Urinary bladder (tissue), 4 donors: ENCODE results near the gene KLHL11. TPM values are rescaled to one million over a fixed set of nuclear protein-coding genes. Genes with fewer than 3 reads are reported as not detected.
A peak's percentile ranks its signal among the peaks of the same experiment; 100 is the strongest.

ENCODE experiments used
- DNase-seq: peaks from one replicate; pipeline ENCODE4 v3.0.0-alpha.2; 2015; ENCODE audit errors: extremely low spot score
- H3K27ac ChIP-seq: one replicate; pipeline ENCODE4 v1.5.1; 2013; ENCODE audit warnings: low read depth, mild to moderate bottlenecking, moderate library complexity
- H3K36me3 ChIP-seq: one replicate; pipeline ENCODE4 v1.6.1; 2013; ENCODE audit warnings: mild to moderate bottlenecking, moderate library complexity; ENCODE audit not compliant: insufficient read depth
- H3K4me1 ChIP-seq: one replicate; pipeline ENCODE4 v1.6.1; 2013; ENCODE audit warnings: mild to moderate bottlenecking, moderate library complexity; ENCODE audit not compliant: insufficient read depth
- H3K4me3 ChIP-seq: one replicate; pipeline ENCODE4 v1.5.1; 2013; ENCODE audit warnings: low read depth, low read length
- WGBS: extraction: QIAGEN DNeasy Blood & Tissue Kit; methylation state at CpG from one replicate; pipeline ENCODE4 v1.1.7; 2013; 5-methylcytosine and 5-hydroxymethylcytosine counted together
- polyA plus RNA-seq: library from polyadenylated mRNA; stranded (reverse); fragments of 200-250 nt; gene quantifications from one replicate; pipeline ENCODE4 v1.2.3, GENCODE V29; 2013
- small RNA-seq: library from RNA; depleted of rRNA; stranded (forward); fragments of <200 nt; gene quantifications from one replicate; pipeline ENCODE3, GENCODE V24; 2014
- total RNA-seq: library from RNA; depleted of rRNA; stranded (reverse); fragments of >200 nt; gene quantifications from one replicate; pipeline ENCODE4 v1.2.3, GENCODE V29; 2014
- donor health status: healthy with polysubstance abuse.
- donor health status: healthy.

The KLHL11 gene
- total and polyA plus RNA-seq, 2 donors, result 3.8 to 35.0 TPM

- Histone ChIP-seq H3K36me3 (no peaks in the 10 kb centered on the region), H3K4me1 (no peaks in the 10 kb centered on the region), H3K4me3 (no peak overlapping the region), H3K27ac (no peak overlapping the region)
- DNase-seq, result no peak
- WGBS, result 93% methylated on average over 23 of the region's 23 CpGs
Measured at GRCh38 chr17:41816637-41817320, 48.4 kb downstream of the KLHL11 start.

GRCh38 chr17:41814195-41814594, 51.0 kb downstream of the KLHL11 start:
- 25% methylated on average over 1 of the region's 1 CpG for WGBS
- Histone ChIP-seq H3K4me3 (no peak overlapping the region), H3K4me1 (no peaks in the 10 kb centered on the region), H3K36me3 (no peaks in the 10 kb centered on the region), H3K27ac (no peak overlapping the region)
- no peak for DNase-seq

GRCh38 chr17:41813699-41814124, 51.5 kb downstream of the KLHL11 start:
- Histone ChIP-seq H3K27ac (no peak overlapping the region), H3K4me1 (no peaks in the 10 kb centered on the region), H3K36me3 (no peaks in the 10 kb centered on the region), H3K4me3 (peak overlapping the region; percentile 83)
- DNase-seq, result no peak
- WGBS, result 48% methylated on average over 9 of the region's 9 CpGs

- Histone ChIP-seq H3K27ac (peak overlapping the region; percentile 51), H3K36me3 (no peaks in the 10 kb centered on the region), H3K4me3 (peak overlapping the region; percentile 83), H3K4me1 (no peaks in the 10 kb centered on the region)
- whole genome bisulfite sequencing, result 20% methylated on average over 12 of the region's 12 CpGs
- no peak for DNase-seq
Measured at GRCh38 chr17:41813152-41813680, 52.0 kb downstream of the KLHL11 start.

GRCh38 chr17:41812381-41813151, 52.7 kb downstream of the KLHL11 start, which contains the start of gene FKBP10:
Gene FKBP10 (plus strand): TSS chr17:41813004. CDS start chr17:41813035, 31 bp downstream.
- peak; percentile 77 for DNase-seq
- 2% methylated on average over 34 of the region's 35 CpGs for WGBS
- Histone ChIP-seq H3K4me3 (peak within 1 kb of the TSS; percentile 83), H3K36me3 (no peaks in the 10 kb centered on the region), H3K4me1 (no peaks in the 10 kb centered on the region), H3K27ac (peak within 1 kb of the TSS; percentile 51)

- Histone ChIP-seq H3K4me1 (no peaks in the 10 kb centered on the region), H3K36me3 (no peaks in the 10 kb centered on the region), H3K27ac (peak within 1 kb of the TSS; percentile 55), H3K4me3 (peak within 1 kb of the TSS; percentile 83)
- DNase-seq, result no peak
- under 1% methylated on average over 96 of the region's 96 CpGs for WGBS
Measured at GRCh38 chr17:41811549-41812380, 53.5 kb downstream of the KLHL11 start, which contains the start of gene P3H4. Gene P3H4 (minus strand): TSS chr17:41811949. CDS start chr17:41811915, 34 bp downstream.

- H3K36me3 ChIP-seq, result no peaks in the 10 kb centered on the region
- 18% methylated on average over 58 of the region's 58 CpGs for WGBS
- H3K4me1 ChIP-seq, result no peaks in the 10 kb centered on the region
- peak overlapping the region; percentile 83 for H3K4me3 ChIP-seq
- DNase-seq, result no peak
- H3K27ac ChIP-seq, result peak overlapping the region; percentile 55
Measured at GRCh38 chr17:41810659-41811548, 54.3 kb downstream of the KLHL11 start.

- Histone ChIP-seq H3K36me3 (no peaks in the 10 kb centered on the region), H3K4me1 (no peaks in the 10 kb centered on the region), H3K4me3 (no peak overlapping the region), H3K27ac (no peak overlapping the region)
- WGBS, result 83% methylated on average over 8 of the region's 8 CpGs
- no peak for DNase-seq
Measured at GRCh38 chr17:41806685-41807445, 58.4 kb downstream of the KLHL11 start.

Small RNA genes within 50 kb of the gene (small RNA-seq; reads per million reads assigned to genes)
- not detected for gene AC125257.2

Other genes starting within 250 kb of the KLHL11 start
- gene KRT17, start 240.8 kb downstream of the KLHL11 start, total RNA-seq, result 33.5 TPM
- gene KRT17, start 240.8 kb downstream of the KLHL11 start, polyA plus RNA-seq, result 72.1 TPM
- gene EIF1, start 176.5 kb downstream of the KLHL11 start, total RNA-seq, result 96.6 TPM
- 649 TPM for gene EIF1, start 176.5 kb downstream of the KLHL11 start, polyA plus RNA-seq
- gene GAST, start 153.1 kb downstream of the KLHL11 start, total RNA-seq, result not detected
- not detected for gene GAST, start 153.1 kb downstream of the KLHL11 start, polyA plus RNA-seq
- gene HAP1, start 130.8 kb downstream of the KLHL11 start, total RNA-seq, result not detected
- gene HAP1, start 130.8 kb downstream of the KLHL11 start, polyA plus RNA-seq, result 0.27 TPM
- gene JUP, start 78.7 kb downstream of the KLHL11 start, total RNA-seq, result 51.4 TPM
- gene JUP, start 78.7 kb downstream of the KLHL11 start, polyA plus RNA-seq, result 53.8 TPM
- gene P3H4, start 53.5 kb downstream of the KLHL11 start, total RNA-seq, result 32.1 TPM
- 11.5 TPM for gene P3H4, start 53.5 kb downstream of the KLHL11 start, polyA plus RNA-seq
- gene FKBP10, start 52.4 kb downstream of the KLHL11 start, total RNA-seq, result 166 TPM
- gene FKBP10, start 52.4 kb downstream of the KLHL11 start, polyA plus RNA-seq, result 84.5 TPM
- 40.8 TPM for gene NT5C3B, start 29.2 kb downstream of the KLHL11 start, total RNA-seq
- gene NT5C3B, start 29.2 kb downstream of the KLHL11 start, polyA plus RNA-seq, result 67.9 TPM
- 0.48 TPM for gene KLHL10, start 27.6 kb downstream of the KLHL11 start, total RNA-seq
- 0.71 TPM for gene KLHL10, start 27.6 kb downstream of the KLHL11 start, polyA plus RNA-seq
- 64.1 TPM for gene ACLY, start 53.5 kb upstream of the KLHL11 start, total RNA-seq
- gene ACLY, start 53.5 kb upstream of the KLHL11 start, polyA plus RNA-seq, result 51.7 TPM
- 1.4 TPM for gene ODAD4, start 65.2 kb upstream of the KLHL11 start, total RNA-seq
- gene ODAD4, start 65.2 kb upstream of the KLHL11 start, polyA plus RNA-seq, result 2.0 TPM
- 28.7 TPM for gene CNP, start 101.4 kb upstream of the KLHL11 start, total RNA-seq
- gene CNP, start 101.4 kb upstream of the KLHL11 start, polyA plus RNA-seq, result 66.6 TPM
- 69.9 TPM for gene DNAJC7, start 152.0 kb upstream of the KLHL11 start, total RNA-seq
- 55.2 TPM for gene DNAJC7, start 152.0 kb upstream of the KLHL11 start, polyA plus RNA-seq
- 14.4 TPM for gene NKIRAS2, start 154.7 kb upstream of the KLHL11 start, total RNA-seq
- 52.0 TPM for gene NKIRAS2, start 154.7 kb upstream of the KLHL11 start, polyA plus RNA-seq
- gene C17orf113, start 185.2 kb upstream of the KLHL11 start, total RNA-seq, result 0.95 TPM
- 1.5 TPM for gene C17orf113, start 185.2 kb upstream of the KLHL11 start, polyA plus RNA-seq
- 1.2 TPM for gene ZNF385C, start 233.1 kb upstream of the KLHL11 start, total RNA-seq
- gene ZNF385C, start 233.1 kb upstream of the KLHL11 start, polyA plus RNA-seq, result 0.65 TPM
- gene DHX58, start 247.3 kb upstream of the KLHL11 start, total RNA-seq, result 7.6 TPM
- gene DHX58, start 247.3 kb upstream of the KLHL11 start, polyA plus RNA-seq, result 16.1 TPM